GM19238 (cell line): Measurements from ENCODE around the gene NKX1-1.
"Not testable (repeated sequence)": the region's sequence is repeated elsewhere in the genome, so short reads cannot be mapped to it uniquely, and the experiment has no call there.

Experiments
- DNase-seq: peaks from one replicate; pipeline ENCODE4 v3.0.0; 2011; ENCODE audit warnings: low spot score; ENCODE audit not compliant: insufficient read length

The NKX1-1 gene

DNA sequence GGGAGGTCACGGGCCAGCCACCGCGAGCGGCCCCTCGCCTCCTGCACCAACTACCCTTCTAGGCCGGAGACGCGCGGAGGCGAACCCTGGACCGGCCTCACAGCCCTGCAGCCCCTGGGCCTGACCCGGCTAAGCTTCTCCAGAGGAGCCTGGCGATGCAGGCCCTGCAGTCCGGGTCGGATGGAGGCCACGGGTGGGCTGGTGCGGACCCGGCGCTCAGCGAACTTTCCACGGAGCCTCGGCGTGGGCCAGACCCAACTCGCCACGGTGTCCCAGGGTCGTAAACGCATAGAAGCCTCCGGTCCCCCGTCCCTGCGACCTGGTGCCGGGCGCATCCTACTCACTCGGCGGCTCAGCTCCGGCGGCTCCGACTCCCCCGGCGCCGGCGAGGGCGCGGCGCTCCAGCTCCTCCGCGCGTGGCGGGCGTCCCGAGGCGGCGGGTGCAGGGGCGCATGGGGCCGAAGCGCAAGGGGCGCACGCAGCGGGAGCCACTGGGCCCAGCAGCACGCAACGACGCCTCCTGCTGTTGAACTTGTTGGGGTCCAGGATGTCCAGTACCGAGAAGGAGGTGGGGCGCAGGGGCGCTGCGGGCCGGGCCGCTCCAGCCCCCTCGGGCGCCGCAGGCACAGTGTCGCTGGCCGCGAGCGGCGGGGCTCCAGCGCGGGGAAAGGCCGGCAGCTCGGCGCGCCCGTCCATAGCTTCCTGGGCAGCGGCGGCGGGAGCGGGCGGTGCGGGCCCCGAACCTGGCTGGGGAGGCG, 427 bp downstream of the NKX1-1 start:
- DNase-seq, result no peak

- DNase-seq, result no peak
Measured at GRCh38 chr4:1405254-1405635, 997 bp downstream of the NKX1-1 start.

DNA sequence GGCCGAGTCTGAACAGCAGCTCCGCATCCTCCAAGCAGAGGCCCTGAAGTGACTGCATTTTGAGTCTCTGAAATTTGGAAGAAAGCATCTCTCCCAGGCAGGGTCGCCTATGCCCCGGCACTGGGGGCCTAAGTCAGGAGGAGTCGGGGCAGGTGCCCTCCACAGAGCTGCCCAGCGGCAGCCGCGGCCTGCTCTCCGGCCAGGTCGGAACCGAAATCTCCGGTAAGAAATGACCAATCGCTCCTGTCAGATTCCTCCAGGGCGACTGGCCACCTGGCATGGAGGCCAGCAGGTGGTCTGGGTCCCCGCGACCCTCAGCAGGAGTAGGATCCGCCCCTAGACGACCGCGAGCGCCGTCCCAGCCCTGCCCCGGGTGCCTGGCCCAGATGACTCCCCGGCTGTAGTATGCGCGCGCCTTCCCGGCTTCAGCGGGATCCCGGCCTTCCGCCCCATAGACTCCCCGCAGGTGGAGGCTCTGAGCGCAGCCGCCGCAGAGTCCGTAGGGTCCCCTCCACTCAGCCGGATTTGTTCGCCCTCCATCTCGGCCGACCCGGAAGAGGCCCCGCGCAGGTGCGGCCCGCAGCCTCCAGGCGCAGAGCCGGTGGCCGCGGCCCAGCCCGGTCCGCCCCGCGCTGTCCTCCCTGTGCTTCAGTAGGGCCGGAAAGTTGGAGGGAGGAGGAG, 1.5 kb downstream of the NKX1-1 start:
- no peak for DNase-seq

DNA sequence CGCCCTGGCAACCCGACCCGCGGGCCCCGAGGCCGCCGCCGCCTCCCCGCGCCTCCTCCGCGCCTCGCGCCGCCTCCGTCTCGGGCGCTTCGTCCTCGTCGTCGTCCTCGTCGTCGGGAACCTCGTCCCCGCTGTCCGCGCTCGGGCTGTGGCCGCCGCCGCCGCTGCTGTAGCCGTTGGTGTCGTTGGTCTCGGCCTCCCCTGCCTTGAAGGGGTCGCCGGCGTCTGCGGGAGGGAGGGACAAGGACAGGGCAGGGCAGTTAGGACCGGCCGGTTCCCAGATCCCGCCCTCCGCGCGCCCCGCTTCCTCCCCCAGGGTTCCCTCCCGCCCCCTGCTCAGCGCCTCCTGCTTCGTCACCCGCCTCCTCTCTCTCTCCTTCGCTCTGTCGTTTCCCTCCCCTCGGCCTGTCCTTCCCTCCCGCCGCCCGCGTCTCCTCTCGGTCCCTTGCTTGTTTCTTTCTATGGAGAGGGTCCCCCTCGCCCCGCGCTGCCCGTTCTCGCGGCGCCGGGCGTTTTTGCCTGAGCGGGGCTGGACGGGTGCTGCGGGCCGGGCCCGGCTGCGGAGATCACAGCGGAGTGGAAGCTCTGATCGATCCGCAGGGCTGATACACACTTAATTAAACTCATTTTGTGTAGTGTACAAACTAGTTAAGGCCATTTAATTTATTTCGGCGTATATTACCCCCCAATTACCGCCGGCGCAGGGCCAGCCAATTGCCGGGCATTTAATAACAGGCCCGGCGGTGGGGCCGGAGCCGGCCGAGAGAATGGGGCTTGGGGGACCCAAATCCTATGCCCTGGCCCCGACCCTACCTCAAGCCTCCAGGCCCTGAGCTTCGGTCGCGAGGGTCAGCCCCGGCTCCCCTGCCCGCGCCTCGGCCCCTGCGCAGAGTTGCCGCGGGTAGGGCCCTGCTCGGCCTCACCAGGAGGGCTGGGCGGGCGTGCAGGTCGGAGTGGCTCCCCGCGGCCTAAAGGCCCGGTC, 2.4 kb downstream of the NKX1-1 start:
- no peak for DNase-seq

DNA sequence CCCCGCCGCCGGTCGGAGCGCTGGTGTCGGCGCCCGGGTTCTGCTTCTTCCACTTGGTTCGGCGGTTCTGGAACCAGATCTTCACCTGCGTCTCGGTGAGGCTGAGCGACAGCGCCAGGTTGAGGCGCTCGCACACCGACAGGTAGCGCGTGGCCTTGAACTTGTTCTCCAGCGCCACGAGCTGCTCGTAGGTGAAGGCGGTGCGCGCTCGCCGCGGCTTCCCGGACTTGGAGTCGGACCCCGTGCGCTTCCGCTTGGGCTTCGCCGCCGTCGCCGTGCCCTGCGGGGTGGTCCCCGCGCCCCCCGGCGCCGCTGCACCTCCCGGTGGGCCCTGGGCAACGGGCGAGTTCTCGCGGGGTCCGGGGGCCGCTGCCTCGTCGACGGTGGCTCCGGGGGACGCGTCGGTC, 3.1 kb downstream of the NKX1-1 start:
- DNase-seq, result no peak

DNA sequence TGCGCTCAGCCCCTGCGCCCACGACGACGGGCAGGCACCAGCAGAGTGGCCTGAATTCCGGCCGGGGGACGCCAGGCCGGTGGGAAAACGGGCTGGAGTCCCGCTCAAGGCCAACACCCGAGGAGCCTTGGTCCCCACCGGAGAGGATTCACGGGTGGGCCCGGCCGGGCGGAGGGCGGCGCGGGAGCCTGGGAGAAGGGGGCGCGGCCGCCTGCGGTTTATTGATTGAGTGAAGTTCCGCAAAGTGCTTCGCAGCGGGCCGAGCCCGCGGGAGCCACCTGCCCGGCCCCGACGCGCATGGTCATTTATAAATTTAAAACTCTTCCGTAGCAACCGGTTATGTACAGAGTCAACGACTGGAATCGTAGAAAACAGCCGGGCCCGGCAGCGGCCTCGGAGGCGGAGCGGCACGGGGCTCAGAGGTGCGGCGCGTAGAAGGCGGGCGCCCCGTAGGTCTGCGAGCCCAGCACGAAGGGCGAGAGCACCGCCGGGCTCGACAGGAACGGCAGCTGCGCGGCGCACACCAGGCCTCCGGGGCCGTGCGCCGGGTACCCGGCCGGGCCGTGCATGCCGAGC, 3.6 kb downstream of the NKX1-1 start:
- no peak for DNase-seq

DNA sequence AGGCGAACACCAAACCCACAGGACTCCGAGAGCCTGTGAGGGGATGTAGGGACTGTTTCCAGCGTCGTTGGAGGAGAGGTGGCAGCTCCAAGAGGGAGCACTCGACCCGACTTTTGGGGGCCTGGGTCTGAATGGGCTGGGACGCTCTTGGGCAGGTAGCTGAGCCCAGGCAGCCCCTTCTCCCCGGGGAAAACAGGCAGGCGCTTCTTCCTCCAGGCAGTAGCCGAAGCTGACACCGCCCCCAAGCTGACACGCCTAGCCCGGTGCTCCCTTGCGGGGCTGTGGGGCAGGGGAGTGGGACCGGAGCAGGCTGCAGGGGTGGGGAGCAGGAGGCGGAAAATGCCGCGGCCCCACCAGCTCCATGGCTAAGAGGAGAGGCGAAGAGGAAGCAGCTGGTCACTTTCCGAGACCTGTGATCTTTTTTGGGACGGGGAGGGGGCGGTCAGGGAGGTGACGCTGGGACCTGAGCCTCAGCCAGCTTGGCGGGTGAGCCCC, 4.2 kb downstream of the NKX1-1 start:
- no peak for DNase-seq

DNA sequence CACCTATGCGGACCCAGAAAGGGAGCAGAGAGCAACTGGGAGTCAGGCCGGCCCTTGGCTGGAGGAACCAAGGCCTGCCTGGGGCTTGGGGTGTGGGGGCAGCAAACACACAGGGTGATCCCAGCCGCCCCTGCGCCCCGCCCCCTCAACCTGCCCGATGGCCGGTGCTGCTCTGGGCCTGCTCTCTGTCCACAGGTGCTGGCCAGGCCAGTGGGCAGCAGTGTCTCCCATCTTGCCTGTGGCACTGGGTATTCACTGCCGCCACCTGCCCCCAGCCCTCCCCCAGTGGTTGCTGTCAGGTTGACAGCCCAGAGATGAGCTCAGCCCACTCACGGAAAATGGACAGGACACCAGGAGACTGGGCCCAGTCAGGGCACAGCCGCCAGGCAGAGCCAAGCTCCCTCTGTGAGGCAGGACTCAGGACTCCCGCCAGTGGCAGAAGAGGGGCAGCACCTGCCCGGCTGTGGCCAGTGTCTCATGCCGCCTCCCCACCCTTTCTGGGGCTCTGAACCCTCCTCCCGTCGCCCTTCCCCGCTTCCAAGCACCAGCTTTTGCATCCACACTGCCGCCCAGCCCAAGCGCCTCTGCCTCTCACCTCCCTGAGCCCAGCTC, 4.7 kb downstream of the NKX1-1 start:
- no peak for DNase-seq

GRCh38 chr4:1400831-1401408, 5.3 kb downstream of the NKX1-1 start:
- DNase-seq, result no peak

DNA sequence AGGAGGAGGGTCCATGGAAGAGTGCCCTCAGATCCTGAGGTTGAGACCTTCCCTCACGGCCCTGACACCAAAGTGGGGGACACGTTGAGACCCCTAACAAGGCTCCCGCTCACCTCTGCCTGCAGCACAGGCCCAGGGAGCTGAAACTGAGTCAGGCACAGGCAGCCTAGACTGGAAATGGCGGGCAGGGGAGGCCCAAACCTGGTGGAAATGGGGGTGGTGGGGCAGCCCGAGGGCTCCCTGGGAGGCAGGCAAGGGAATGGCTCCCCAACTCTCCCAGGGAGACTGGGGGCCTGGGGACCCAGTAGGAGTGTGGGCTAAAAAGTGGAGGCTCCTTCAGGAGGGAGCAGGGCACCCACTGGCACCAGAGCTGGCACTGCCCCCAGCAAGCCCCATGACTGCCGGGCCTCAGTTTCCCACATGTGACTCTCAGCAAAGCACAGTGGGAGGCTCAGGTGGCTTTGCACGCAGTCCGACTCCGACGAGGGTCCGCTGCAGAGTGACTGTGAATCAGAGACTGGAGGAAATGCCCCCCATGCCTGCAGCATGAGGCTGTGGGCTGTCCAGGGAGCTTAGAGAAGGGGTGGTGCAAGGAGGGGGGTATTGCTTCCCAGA, 5.9 kb downstream of the NKX1-1 start:
- DNase-seq, result no peak

GRCh38 chr4:1399508-1400190, 6.6 kb downstream of the NKX1-1 start:
- DNase-seq, result no peak

- DNase-seq, result no peak
Measured at GRCh38 chr4:1398681-1399507, 7.3 kb downstream of the NKX1-1 start.

GRCh38 chr4:1396806-1397455, 9.3 kb downstream of the NKX1-1 start:
- DNase-seq, result no peak

GRCh38 chr4:1395941-1396805, 10.1 kb downstream of the NKX1-1 start:
- DNase-seq, result no peak

GRCh38 chr4:1395389-1395820, 10.8 kb downstream of the NKX1-1 start:
- DNase-seq, result not testable (repeated sequence)

GRCh38 chr4:1394554-1395388, 11.5 kb downstream of the NKX1-1 start:
- DNase-seq, result not testable (repeated sequence)
